CD14-positive monocyte (primary cell): ENCODE measurements around the gene PUM1. TPM values are rescaled to one million over a fixed set of nuclear protein-coding genes. Genes with fewer than 3 reads are reported as not detected.

Experiments
- DNase-seq, 3 donors: peaks; one replicate each; pipeline ENCODE4 v3.0.0-alpha.2; 2011 to 2022
- H2AFZ ChIP-seq: 2 replicates; pipeline ENCODE4 v1.6.0; 2012; ENCODE audit warnings: mild to moderate bottlenecking, low read depth, low read length, inconsistent platforms; ENCODE audit not compliant: insufficient read depth, poor library complexity, severe bottlenecking
- H3K27ac ChIP-seq, 2 donors: 1 replicate in 1 of 2; 2 replicates in 1 of 2; pipeline ENCODE4 v1.5.1; 2012 to 2013; ENCODE audit warnings: low read length in 2 of 2, control low read depth in 1 of 2, inconsistent platforms in 1 of 2, low read depth in 1 of 2, mild to moderate bottlenecking in 1 of 2
- H3K27me3 ChIP-seq, 2 donors: one replicate each; pipeline versions ENCODE4 v1.6.0 to v1.6.1; 2011 to 2013; ENCODE audit warnings: low read length in 2 of 2; ENCODE audit not compliant: control insufficient read depth in 2 of 2, insufficient read depth in 2 of 2
- H3K36me3 ChIP-seq, 2 donors: replicated peaks in 1 of 2; 1 replicate in 1 of 2; 2 replicates in 1 of 2; pipeline versions ENCODE4 v1.5.1 to v1.6.1; 2012 to 2013; ENCODE audit warnings: low read length in 2 of 2, control low read depth in 1 of 2, inconsistent platforms in 1 of 2, mild to moderate bottlenecking in 1 of 2; ENCODE audit not compliant: insufficient read depth in 2 of 2, control insufficient read depth in 1 of 2
- H3K4me1 ChIP-seq, 2 donors: 1 replicate in 1 of 2; 2 replicates in 1 of 2; pipeline versions ENCODE4 v1.5.1 to v1.6.1; 2012 to 2013; ENCODE audit warnings: low read length in 2 of 2, control low read depth in 1 of 2, inconsistent platforms in 1 of 2, mild to moderate bottlenecking in 1 of 2, moderate library complexity in 1 of 2; ENCODE audit not compliant: insufficient read depth in 2 of 2, control insufficient read depth in 1 of 2
- H3K4me2 ChIP-seq: replicated peaks from 2 replicates; pipeline ENCODE3; 2012; ENCODE audit warnings: low read length, moderate library complexity, mild to moderate bottlenecking; ENCODE audit not compliant: poor library complexity, severe bottlenecking; ENCODE audit errors: extremely low read depth
- H3K4me3 ChIP-seq, 3 experiments: fragments of 200-600 bp in 1 of 3; sonication (generic) in 1 of 3; replicated peaks in 1 of 3; 1 replicate in 2 of 3; 2 replicates in 1 of 3; pipeline ENCODE4 v1.5.1; 2011 to 2013; ENCODE audit warnings: low read length in 3 of 3, mild to moderate bottlenecking in 3 of 3, control low read depth in 2 of 3, low read depth in 2 of 3, inconsistent platforms in 1 of 3, moderate library complexity in 1 of 3
- H3K79me2 ChIP-seq: 2 replicates; pipeline ENCODE4 v1.6.0; 2012; ENCODE audit warnings: mild to moderate bottlenecking, control low read depth, inconsistent platforms, low read length, moderate library complexity; ENCODE audit not compliant: insufficient read depth
- H3K9ac ChIP-seq: 2 replicates; pipeline ENCODE4 v1.6.0; 2017; ENCODE audit warnings: low read length, mild to moderate bottlenecking; ENCODE audit not compliant: insufficient read depth, poor library complexity, severe bottlenecking
- H3K9me3 ChIP-seq, 2 donors: replicated peaks in 1 of 2; 1 replicate in 1 of 2; 2 replicates in 1 of 2; pipeline versions ENCODE4 v1.5.1 to v1.6.1; 2012 to 2013; ENCODE audit warnings: low read length in 2 of 2, control low read depth in 1 of 2; ENCODE audit not compliant: control insufficient read depth in 1 of 2, insufficient read depth in 1 of 2
- H4K20me1 ChIP-seq: 2 replicates; pipeline ENCODE4 v1.6.0; 2012; ENCODE audit warnings: mild to moderate bottlenecking, low read length, control low read depth, moderate library complexity; ENCODE audit not compliant: insufficient read depth
- H3K27ac Mint-ChIP-seq, 7 donors: one replicate each; pipeline ENCODE4 v1.8.0; 2020; ENCODE audit warnings: mild to moderate bottlenecking in 7 of 7, mixed read lengths in 7 of 7, moderate library complexity in 6 of 7, inconsistent platforms in 2 of 7
- H3K27me3 Mint-ChIP-seq, 3 donors: one replicate each; pipeline ENCODE4 v1.8.0; 2021 to 2022; ENCODE audit warnings: low read depth in 3 of 3, mild to moderate bottlenecking in 3 of 3, mixed read lengths in 3 of 3, moderate library complexity in 3 of 3, inconsistent platforms in 1 of 3
- H3K36me3 Mint-ChIP-seq, 2 donors: one replicate each; pipeline ENCODE4 v1.8.0; 2020; ENCODE audit warnings: mixed read lengths in 2 of 2, inconsistent platforms in 1 of 2, mild to moderate bottlenecking in 1 of 2
- H3K4me1 Mint-ChIP-seq: one replicate; pipeline ENCODE4 v1.8.0; 2020; ENCODE audit warnings: mild to moderate bottlenecking, mixed read lengths
- H3K4me3 Mint-ChIP-seq, 2 donors: one replicate each; pipeline ENCODE4 v1.8.0; 2020; ENCODE audit warnings: mild to moderate bottlenecking in 2 of 2, mixed read lengths in 2 of 2, moderate library complexity in 1 of 2
- H3K9me3 Mint-ChIP-seq, 7 donors: one replicate each; pipeline ENCODE4 v1.8.0; 2020 to 2022; ENCODE audit warnings: mixed read lengths in 7 of 7, mild to moderate bottlenecking in 6 of 7, moderate library complexity in 6 of 7, inconsistent platforms in 2 of 7
- WGBS: methylation state at CpG from one replicate; pipeline ENCODE4 v1.1.5; 2013; ENCODE audit warnings: missing lambda C conversion rate; ENCODE audit not compliant: insufficient coverage; 5-methylcytosine and 5-hydroxymethylcytosine counted together
- intact Hi-C, 2 donors: fragments of 100-400 bp; cut with micrococcal nuclease; formaldehyde crosslinking; loops; one replicate each; pipeline versions ENCODE4 v1.15.0 to v1.15.1; 2023
- polyA plus RNA-seq, 3 donors: library from polyadenylated mRNA; depleted of rRNA in 1 of 3; unstranded in 2 of 3; stranded (reverse) in 1 of 3; fragments of 300-500 nt in 2 of 3; fragments of >200 nt in 1 of 3; fragmentation: Illumina TruSeq in 2 of 3; gene quantifications; 1 replicate in 2 of 3; 2 replicates in 1 of 3; pipeline ENCODE4 v1.2.3, GENCODE V29; 2012 to 2021
- TF ChIP-seq, protein P1 (sequence below): fragments of 200-600 bp; IDR thresholded peaks from one replicate; pipeline ENCODE4 v1.8.0; 2022; ENCODE audit warnings: antibody characterized with exemption, mild to moderate bottlenecking

PUM1 gene
- polyA plus RNA-seq, 3 donors, result 55.0 to 86.1 (median 62.4) TPM

DNA sequence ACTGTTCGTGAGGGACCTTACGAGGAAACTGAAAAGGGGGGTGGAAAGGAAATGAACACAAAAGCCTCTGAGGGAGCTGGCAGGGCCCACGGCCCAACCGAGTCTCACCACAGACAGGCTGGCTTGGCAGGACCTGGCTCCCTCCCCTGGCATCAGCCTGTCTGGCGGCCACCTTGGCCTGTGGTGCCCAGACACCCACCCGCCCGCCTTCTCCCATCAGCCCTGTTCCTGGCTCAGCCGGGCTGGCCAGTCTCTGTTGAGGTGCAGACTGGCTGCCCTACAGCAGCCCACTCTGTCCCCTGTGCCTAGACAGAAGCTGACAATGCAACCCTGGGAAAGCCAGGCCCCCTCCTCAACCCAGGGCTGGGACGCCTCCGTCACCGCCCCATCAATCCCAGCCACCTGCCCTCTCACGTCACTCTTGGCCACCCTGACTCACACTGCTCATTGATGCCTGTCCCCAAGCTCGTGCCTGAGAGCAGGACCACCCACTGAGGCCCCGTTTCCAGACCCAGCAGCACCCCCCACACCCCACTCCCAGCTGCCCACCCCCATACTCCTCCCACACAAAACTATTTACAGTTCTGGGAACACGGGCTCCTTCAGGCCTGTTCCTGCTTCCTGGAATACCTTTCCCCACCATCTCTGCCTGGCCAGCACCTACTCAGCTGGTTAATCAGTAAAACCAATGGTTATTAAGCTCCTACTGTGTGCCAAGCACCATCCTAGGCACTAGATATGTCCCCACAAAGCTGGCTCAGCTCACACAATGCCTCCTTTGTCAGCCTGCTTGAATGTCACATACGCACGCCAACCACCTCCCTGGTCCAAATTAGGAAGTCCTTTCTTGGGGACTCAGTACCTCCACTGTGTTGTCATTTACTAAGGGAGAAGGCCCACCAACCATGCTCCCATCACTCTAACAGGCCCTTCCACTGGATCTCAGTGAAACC, 179.7 kb downstream of the PUM1 start:
- intact Hi-C loops, result no loop called here
- H2AFZ ChIP-seq, result no peak overlapping the region
- no peaks in the 10 kb centered on the region for H4K20me1 ChIP-seq
- WGBS, result 48% methylated on average over 17 of the region's 17 CpGs
- Mint-ChIP-seq H3K4me3 (no peak overlapping the region), H3K4me1 (peaks cover 2% of the 10 kb centered on the region), H3K36me3 (no peaks in the 10 kb centered on the region), H3K27ac (peak overlapping the region in 1 of 7 donors; percentile 36), H3K9me3 (peaks cover 0 to 10% (median 0%) of the 10 kb centered on the region in 7 donors), H3K27me3 (peaks cover 49 to 78% (median 53%) of the 10 kb centered on the region in 3 donors)
- H3K4me2 ChIP-seq, result no peak overlapping the region
- H3K9ac ChIP-seq, result no peak overlapping the region
- no peak for DNase-seq
- H3K27ac ChIP-seq, result no peak overlapping the region
- no peaks in the 10 kb centered on the region for H3K79me2 ChIP-seq
- H3K27me3 ChIP-seq, result peaks cover 0 to 65% of the 10 kb centered on the region in 2 donors
- H3K9me3 ChIP-seq, result no peaks in the 10 kb centered on the region
- H3K4me1 ChIP-seq, result no peaks in the 10 kb centered on the region
- no peaks in the 10 kb centered on the region for H3K36me3 ChIP-seq
- H3K4me3 ChIP-seq, result no peak overlapping the region
- TF ChIP-seq, protein P1, sequence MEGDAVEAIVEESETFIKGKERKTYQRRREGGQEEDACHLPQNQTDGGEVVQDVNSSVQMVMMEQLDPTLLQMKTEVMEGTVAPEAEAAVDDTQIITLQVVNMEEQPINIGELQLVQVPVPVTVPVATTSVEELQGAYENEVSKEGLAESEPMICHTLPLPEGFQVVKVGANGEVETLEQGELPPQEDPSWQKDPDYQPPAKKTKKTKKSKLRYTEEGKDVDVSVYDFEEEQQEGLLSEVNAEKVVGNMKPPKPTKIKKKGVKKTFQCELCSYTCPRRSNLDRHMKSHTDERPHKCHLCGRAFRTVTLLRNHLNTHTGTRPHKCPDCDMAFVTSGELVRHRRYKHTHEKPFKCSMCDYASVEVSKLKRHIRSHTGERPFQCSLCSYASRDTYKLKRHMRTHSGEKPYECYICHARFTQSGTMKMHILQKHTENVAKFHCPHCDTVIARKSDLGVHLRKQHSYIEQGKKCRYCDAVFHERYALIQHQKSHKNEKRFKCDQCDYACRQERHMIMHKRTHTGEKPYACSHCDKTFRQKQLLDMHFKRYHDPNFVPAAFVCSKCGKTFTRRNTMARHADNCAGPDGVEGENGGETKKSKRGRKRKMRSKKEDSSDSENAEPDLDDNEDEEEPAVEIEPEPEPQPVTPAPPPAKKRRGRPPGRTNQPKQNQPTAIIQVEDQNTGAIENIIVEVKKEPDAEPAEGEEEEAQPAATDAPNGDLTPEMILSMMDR, result no peak

- Mint-ChIP-seq H3K4me3 (peak overlapping the region in 1 of 2 donors; percentile 36), H3K9me3 (peaks cover 0 to 7% (median 0%) of the 10 kb centered on the region in 7 donors), H3K27ac (no peak overlapping the region), H3K4me1 (peaks cover 2% of the 10 kb centered on the region), H3K36me3 (no peaks in the 10 kb centered on the region), H3K27me3 (peaks cover 47 to 76% (median 56%) of the 10 kb centered on the region in 3 donors)
- TF ChIP-seq, protein P1, result no peak
- no peaks in the 10 kb centered on the region for H3K36me3 ChIP-seq
- no peaks in the 10 kb centered on the region for H4K20me1 ChIP-seq
- H3K79me2 ChIP-seq, result no peaks in the 10 kb centered on the region
- H2AFZ ChIP-seq, result no peak overlapping the region
- no peak overlapping the region for H3K4me3 ChIP-seq
- H3K9me3 ChIP-seq, result no peaks in the 10 kb centered on the region
- no CpG with 5 or more reads among the region's 5 CpGs for WGBS
- no peak overlapping the region for H3K27ac ChIP-seq
- DNase-seq, result no peak
- H3K4me2 ChIP-seq, result no peak overlapping the region
- H3K4me1 ChIP-seq, result no peaks in the 10 kb centered on the region
- intact Hi-C loops, result no loop called here
- H3K27me3 ChIP-seq, result peaks cover 0 to 68% of the 10 kb centered on the region in 2 donors
- no peak overlapping the region for H3K9ac ChIP-seq
Measured at GRCh38 chr1:30884723-30885122, 180.8 kb downstream of the PUM1 start.
